ENCODE measurements around the gene CYB5D1. TPM values are rescaled to one million over a fixed set of nuclear protein-coding genes. Genes with fewer than 3 reads are reported as not detected.
A peak's percentile ranks its signal among the peaks of the same experiment; 100 is the strongest.

The CYB5D1 gene, protein sequence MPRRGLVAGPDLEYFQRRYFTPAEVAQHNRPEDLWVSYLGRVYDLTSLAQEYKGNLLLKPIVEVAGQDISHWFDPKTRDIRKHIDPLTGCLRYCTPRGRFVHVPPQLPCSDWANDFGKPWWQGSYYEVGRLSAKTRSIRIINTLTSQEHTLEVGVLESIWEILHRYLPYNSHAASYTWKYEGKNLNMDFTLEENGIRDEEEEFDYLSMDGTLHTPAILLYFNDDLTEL
- 6.1 and 8.0 TPM in 2 replicates for total RNA-seq

GRCh38 chr17:7857713-7858521, at the start of gene CYB5D1:
Gene CYB5D1, plus strand, starts transcription at chr17:7858003. Its CDS starts 132 bp downstream, at chr17:7858135.

DNA sequence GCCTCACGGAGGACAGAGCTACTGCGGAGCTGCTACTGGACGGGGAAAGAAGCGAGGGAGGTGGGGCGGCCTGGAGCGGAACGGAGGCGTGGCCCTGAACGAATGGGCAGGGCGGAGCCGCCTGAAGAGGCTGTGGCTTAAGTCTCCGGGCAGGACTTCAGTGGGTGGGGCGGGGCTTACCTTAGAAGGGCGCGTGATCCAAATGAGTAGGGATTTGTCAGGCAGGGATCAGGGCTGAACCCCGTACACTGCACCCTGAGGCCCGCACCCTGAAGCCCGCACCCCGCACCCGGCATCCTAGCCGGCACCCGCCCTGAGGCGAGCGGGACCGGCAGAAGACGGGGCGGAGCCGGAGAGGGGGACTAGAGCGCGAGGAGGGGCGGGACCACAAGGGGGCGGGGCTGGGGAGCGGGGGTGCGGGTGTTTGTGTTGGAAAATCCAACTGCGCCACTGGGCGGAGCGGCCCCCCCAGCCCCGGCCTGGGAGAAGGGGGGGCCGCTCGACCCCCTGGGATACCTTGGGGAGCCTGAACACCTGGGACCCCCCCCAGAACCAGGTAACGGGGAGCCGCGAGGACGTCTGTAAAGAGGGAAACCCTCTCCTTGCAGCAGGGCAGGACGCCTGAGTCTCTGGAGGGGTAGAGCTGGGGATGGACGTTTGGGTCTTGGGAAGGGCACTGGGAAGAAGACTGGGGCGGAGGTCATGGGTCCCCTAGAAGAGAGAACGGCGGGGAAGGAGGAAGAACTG, 23.8 kb upstream of the CYB5D1 start, which contains the start of gene KDM6B:
Gene KDM6B (plus strand): TSS at position 423 of the 747 bp plus-strand sequence. CDS start 11,338 bp downstream, outside the sequence.

GRCh38 chr17:7854851-7855659, 2.7 kb upstream of the CYB5D1 start, which contains the start of gene TMEM88:
Gene TMEM88, plus strand, starts transcription at chr17:7855066. Its CDS starts 9 bp downstream, at chr17:7855075.

DNA sequence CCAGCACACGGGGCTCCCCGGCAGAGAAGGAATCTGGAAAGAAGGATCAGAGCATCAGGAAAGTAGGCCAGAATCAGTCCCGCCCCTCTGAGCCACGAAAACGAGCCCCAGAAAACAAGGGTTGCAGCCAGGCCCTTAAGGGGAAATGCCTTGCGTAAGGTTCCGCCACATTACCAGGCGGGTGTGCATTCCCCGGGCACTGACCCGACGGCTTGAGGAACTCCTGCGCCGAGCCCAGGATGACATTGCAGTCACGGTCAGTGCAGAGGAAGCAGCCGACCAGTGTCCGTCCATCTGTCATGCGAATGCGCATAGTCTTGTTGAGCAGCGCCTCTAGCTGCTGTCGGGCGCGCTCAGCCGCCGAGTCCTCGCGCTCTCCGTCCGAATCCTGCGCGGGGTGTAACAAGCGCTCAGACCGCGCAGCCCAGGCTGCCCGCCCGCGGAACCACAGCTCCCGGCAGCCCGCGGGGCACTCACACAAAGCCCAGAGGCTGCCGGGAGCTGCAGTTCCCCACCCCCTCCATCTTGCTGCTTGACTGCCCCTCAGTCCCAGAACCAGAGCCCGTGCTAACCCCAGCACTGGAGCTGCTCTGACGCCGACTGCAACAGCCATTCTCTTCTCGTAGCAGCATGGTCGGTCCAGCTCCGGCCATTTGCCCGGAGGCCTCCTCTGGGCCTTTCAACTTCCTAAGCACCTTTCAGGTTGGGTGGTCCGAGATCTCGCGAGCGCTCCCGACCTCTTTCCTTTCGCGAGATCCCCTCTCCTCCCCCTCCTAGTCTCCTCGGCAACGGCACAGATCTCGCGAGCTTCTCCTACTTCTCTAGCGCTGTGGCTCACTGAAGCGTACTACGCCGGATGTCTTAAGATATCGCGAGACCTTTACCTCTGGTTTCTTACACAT, 741 bp upstream of the CYB5D1 start, which contains the start of gene NAA38:
Gene NAA38 (minus strand): TSS at position 749 of the 902 bp plus-strand sequence. CDS start 96 bp downstream, at position 653.

GRCh38 chr17:7888184-7888920, 30.5 kb downstream of the CYB5D1 start, which contains the start of gene CHD3:
Gene CHD3, plus strand, starts transcription at chr17:7888789. Its CDS starts 212 bp downstream, at chr17:7889001.

Small RNA genes within 50 kb of the gene (small RNA-seq; reads per million reads assigned to genes)
- gene SCARNA21 (ENCODE audit: low replicate concordance): 3.4 reads per million, percentile 82 among the genes with 10 or more reads in this experiment

Other genes starting within 250 kb of the CYB5D1 start
- gene FXR2, start 243.1 kb upstream of the CYB5D1 start, total RNA-seq: 40.0 and 60.8 TPM in 2 replicates
- 16.5 and 26.0 TPM in 2 replicates for gene SAT2, start 230.2 kb upstream of the CYB5D1 start, total RNA-seq
- gene SHBG, start 227.9 kb upstream of the CYB5D1 start, total RNA-seq: 1.8 TPM in 1 of 2 replicates, not detected in the other
- gene ATP1B2, start 207.1 kb upstream of the CYB5D1 start, total RNA-seq: not detected in 2 replicates
- gene TP53, start 170.5 kb upstream of the CYB5D1 start, total RNA-seq: 56.4 and 82.5 TPM in 2 replicates
- 3.3 and 15.7 TPM in 2 replicates for gene WRAP53, start 169.5 kb upstream of the CYB5D1 start, total RNA-seq
- 0.72 and 1.5 TPM in 2 replicates for gene EFNB3, start 152.8 kb upstream of the CYB5D1 start, total RNA-seq
- 0.88 TPM in 1 of 2 replicates, not detected in the other for gene DNAH2, start 140.3 kb upstream of the CYB5D1 start, total RNA-seq
- gene KDM6B, start 23.8 kb upstream of the CYB5D1 start, total RNA-seq: 7.2 and 8.0 TPM in 2 replicates
- 1.4 and 10.7 TPM in 2 replicates for gene TMEM88, start 2.9 kb upstream of the CYB5D1 start, total RNA-seq
- 37.7 and 40.0 TPM in 2 replicates for gene NAA38, start 444 bp upstream of the CYB5D1 start, total RNA-seq
- gene CHD3, start 30.8 kb downstream of the CYB5D1 start, total RNA-seq: 56.3 and 73.5 TPM in 2 replicates
- gene RNF227, start 58.3 kb downstream of the CYB5D1 start, total RNA-seq: 1.1 and 6.2 TPM in 2 replicates
- 1.9 TPM in 1 of 2 replicates, not detected in the other for gene KCNAB3, start 71.9 kb downstream of the CYB5D1 start, total RNA-seq
- 47.0 and 68.7 TPM in 2 replicates for gene TRAPPC1, start 73.9 kb downstream of the CYB5D1 start, total RNA-seq
- gene CNTROB, start 74.2 kb downstream of the CYB5D1 start, total RNA-seq: 19.3 and 37.2 TPM in 2 replicates
- gene GUCY2D, start 144.6 kb downstream of the CYB5D1 start, total RNA-seq: not detected in 2 replicates
- under 0.01 TPM in 1 of 2 replicates, not detected in the other for gene ALOX15B, start 181.1 kb downstream of the CYB5D1 start, total RNA-seq
- gene ALOX12B, start 229.7 kb downstream of the CYB5D1 start, total RNA-seq: not detected in 2 replicates